Naive B cell (primary cell): ENCODE data around the gene SLC10A6. TPM values are rescaled to one million over a fixed set of nuclear protein-coding genes. Genes with fewer than 3 reads are reported as not detected.
A peak's percentile ranks its signal among the peaks of the same experiment; 100 is the strongest.
"Not testable (repeated sequence)": the region's sequence is repeated elsewhere in the genome, so short reads cannot be mapped to it uniquely, and the experiment has no call there.

ENCODE experiments used
- ATAC-seq, 2 donors: fragments of 150-1000 bp; cut with Tn5 transposase; 2 replicates each; pipeline ENCODE4 v1.10.0; 2021; ENCODE audit warnings: low read depth in 2 of 2, mild to moderate bottlenecking in 2 of 2, moderate library complexity in 2 of 2
- DNase-seq: peaks from one replicate; pipeline ENCODE4 v3.0.0; 2022
- H3K27ac Mint-ChIP-seq, 6 donors: one replicate each; pipeline ENCODE4 v1.8.0; 2020 to 2022; ENCODE audit warnings: mild to moderate bottlenecking in 6 of 6, mixed read lengths in 6 of 6, moderate library complexity in 5 of 6, inconsistent platforms in 2 of 6
- H3K27me3 Mint-ChIP-seq, 3 donors: one replicate each; pipeline ENCODE4 v1.8.0; 2021 to 2022; ENCODE audit warnings: mixed read lengths in 3 of 3, mild to moderate bottlenecking in 1 of 3
- H3K36me3 Mint-ChIP-seq, 2 donors: one replicate each; pipeline ENCODE4 v1.8.0; 2020 to 2022; ENCODE audit warnings: mixed read lengths in 2 of 2, inconsistent platforms in 1 of 2, mild to moderate bottlenecking in 1 of 2
- H3K4me1 Mint-ChIP-seq, 3 donors: one replicate each; pipeline ENCODE4 v1.8.0; 2020 to 2022; ENCODE audit warnings: mixed read lengths in 3 of 3, inconsistent platforms in 1 of 3, mild to moderate bottlenecking in 1 of 3, moderate library complexity in 1 of 3
- H3K4me3 Mint-ChIP-seq, 8 donors: one replicate each; pipeline ENCODE4 v1.8.0; 2020 to 2022; ENCODE audit warnings: mild to moderate bottlenecking in 8 of 8, mixed read lengths in 8 of 8, moderate library complexity in 8 of 8, inconsistent platforms in 2 of 8
- H3K9me3 Mint-ChIP-seq, 7 donors: one replicate each; pipeline ENCODE4 v1.8.0; 2020 to 2022; ENCODE audit warnings: mixed read lengths in 7 of 7, mild to moderate bottlenecking in 5 of 7, inconsistent platforms in 2 of 7, moderate library complexity in 1 of 7
- polyA plus RNA-seq, 6 donors: library from polyadenylated mRNA; unstranded; fragments of 300-500 nt; fragmentation: Illumina TruSeq; gene quantifications; one replicate each; pipeline ENCODE4 v1.2.3, GENCODE V29; 2021; ENCODE audit warnings: low read depth in 6 of 6

The SLC10A6 gene
- polyA plus RNA-seq, 6 donors from 2014 or later = not detected

DNA sequence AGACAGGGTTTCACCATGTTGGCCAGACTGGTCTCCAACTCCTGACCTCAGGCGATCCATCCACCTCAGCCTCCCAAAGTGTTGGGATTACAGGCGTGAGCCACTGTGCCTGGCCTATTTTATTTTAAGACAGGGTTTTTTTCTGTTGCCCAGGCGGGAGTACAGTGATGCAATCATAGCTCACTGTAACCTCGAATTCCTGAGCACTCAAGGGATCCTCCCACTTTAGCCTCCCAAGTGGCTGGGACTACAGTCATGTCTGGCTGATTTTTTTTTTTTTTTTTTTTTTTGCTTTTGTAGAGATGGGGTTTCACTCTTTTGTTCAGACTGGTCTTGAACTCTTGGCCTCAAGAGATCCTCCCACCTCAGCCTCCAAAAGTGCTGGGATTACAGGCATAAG is 26.3 kb upstream of the SLC10A6 start:
- Mint-ChIP-seq H3K36me3 (peaks cover 6 to 22% of the 10 kb centered on the region in 2 donors), H3K9me3 (peaks cover 6 to 32% (median 24%) of the 10 kb centered on the region in 7 donors)
- DNase-seq, H3K4me1 Mint-ChIP-seq, H3K4me3 Mint-ChIP-seq, ATAC-seq, H3K27me3 Mint-ChIP-seq, H3K27ac Mint-ChIP-seq: not testable (repeated sequence)

DNA sequence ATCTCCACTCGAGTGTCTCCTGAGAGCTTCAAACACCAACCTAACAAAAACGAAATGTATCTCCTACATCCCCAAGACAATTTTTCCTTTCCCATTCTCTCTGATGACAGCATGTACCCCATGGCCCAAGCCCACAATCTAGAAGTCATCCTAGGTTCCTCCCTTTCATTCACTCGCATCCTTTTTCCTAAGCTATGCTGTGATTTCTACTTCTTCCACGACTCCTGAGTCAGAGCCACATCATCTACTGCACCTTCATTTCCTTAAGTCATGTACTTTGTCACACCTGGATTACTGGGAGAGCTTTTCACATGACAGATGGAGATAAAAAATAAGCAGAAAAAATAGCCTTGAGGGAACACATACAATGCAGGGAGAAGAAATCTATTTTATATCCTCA is 23.0 kb upstream of the SLC10A6 start:
- DNase-seq = no peak
- no peak overlapping the region for H3K27ac Mint-ChIP-seq
- peaks cover 7 to 14% (median 14%) of the 10 kb centered on the region in 3 donors for H3K4me1 Mint-ChIP-seq
- peaks cover 0 to 5% (median 0%) of the 10 kb centered on the region in 3 donors for H3K27me3 Mint-ChIP-seq
- H3K9me3 Mint-ChIP-seq = peaks cover 0 to 3% (median 1%) of the 10 kb centered on the region in 7 donors
- no peak overlapping the region for H3K4me3 Mint-ChIP-seq
- no peaks in the 10 kb centered on the region for H3K36me3 Mint-ChIP-seq
- ATAC-seq = no peak

DNA sequence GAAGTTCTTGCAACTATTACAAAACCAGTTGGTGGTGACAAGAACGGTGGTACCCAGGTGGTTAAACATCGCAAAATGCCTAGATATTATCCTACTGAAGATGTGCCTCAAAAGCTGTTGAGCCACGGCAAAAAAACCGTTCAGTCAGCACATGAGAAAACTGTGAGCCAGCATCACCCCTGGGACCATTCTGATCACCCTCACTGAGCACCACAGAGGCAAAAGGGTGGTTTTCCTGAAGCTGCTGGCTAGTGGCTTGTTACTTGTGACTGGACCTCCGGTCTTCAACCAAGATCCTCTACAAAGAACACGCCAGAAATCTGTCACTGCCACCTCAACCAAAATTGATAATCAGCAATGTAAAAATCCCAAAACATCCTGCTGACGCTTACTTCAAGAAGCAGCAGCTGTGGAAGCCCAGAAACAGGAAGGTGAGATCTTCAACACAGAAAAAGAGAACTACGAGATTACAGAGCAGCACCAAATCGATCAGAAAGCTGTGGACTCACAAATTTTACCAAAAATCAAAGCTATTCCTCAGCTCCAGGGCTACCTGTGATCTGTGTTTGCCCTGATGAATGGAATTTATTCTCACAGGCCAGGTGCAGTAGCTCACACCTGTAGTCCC is 21.4 kb upstream of the SLC10A6 start:
- DNase-seq (peak; percentile 7), ATAC-seq (peak; percentile 25 to 72)
- no peaks in the 10 kb centered on the region for H3K36me3 Mint-ChIP-seq
- peaks cover 0 to 5% (median 0%) of the 10 kb centered on the region in 3 donors for H3K27me3 Mint-ChIP-seq
- H3K4me3 Mint-ChIP-seq = peak overlapping the region in 6 of 8 donors; percentile 18 to 79 (median 30)
- H3K4me1 Mint-ChIP-seq = peaks cover 7 to 14% (median 14%) of the 10 kb centered on the region in 3 donors
- H3K27ac Mint-ChIP-seq = peak overlapping the region in 2 of 6 donors; percentile 23 to 50
- peaks cover 0 to 2% (median 0%) of the 10 kb centered on the region in 7 donors for H3K9me3 Mint-ChIP-seq

DNA sequence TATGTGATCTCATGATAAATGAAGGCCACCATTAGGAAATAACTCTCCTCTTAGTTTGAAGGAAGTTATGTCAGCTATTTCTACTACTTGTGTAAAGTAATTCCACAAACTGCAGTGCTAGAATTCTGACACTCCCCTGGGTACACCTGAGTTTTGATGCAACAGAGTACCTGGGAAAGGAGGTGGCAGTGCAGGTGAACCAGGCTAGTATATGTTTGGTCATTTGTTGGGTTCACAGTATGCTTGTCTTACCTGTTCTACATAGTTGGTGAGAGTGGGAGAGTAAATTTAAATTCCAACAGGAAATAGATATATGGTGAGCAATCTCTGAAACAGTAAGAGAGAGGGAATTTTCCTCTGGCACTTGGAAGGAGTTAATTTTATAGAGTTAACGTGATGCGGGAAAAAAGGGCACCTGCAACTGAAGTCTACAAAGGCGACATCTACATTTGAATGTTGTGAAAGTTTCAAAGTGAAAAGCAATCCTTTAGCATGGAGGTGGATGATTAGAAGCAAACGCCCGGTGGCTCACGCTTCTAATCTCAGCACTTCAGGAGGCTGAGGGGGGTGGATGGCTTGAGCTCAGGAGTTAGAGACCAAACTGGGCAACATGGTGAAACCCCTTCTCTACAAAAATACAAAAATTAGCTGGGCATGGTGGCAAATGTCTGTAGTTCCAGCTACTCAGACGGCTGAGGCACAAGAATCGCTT is 8.3 kb upstream of the SLC10A6 start:
- Mint-ChIP-seq H3K4me1 (no peaks in the 10 kb centered on the region), H3K27me3 (no peaks in the 10 kb centered on the region), H3K27ac (no peak overlapping the region), H3K36me3 (no peaks in the 10 kb centered on the region), H3K9me3 (peaks cover 0 to 4% (median 0%) of the 10 kb centered on the region in 7 donors), H3K4me3 (no peak overlapping the region)
- no peak for ATAC-seq
- no peak for DNase-seq

DNA sequence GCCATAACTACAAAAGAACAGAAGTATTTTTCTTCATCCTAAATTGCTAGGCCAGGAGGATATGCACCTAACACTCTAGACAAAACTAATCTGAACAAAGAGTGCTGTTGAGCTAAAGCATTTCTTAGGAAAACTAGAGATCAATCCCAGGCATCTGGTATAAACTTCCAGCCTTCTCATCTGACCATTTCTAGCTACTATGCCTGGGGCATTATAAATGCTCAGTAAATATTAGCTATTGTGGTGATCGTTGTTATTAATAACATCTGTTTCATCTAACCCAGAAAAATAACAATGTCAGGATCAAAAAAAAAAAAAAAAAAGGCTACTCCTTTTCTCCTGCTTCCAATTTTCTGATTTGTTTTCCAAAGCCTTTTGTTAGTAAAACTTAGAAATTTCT is 7.7 kb upstream of the SLC10A6 start:
- ATAC-seq = no peak
- Mint-ChIP-seq H3K4me1 (no peaks in the 10 kb centered on the region), H3K4me3 (no peak overlapping the region), H3K27ac (no peak overlapping the region), H3K27me3 (no peaks in the 10 kb centered on the region), H3K9me3 (peaks cover 0 to 4% (median 0%) of the 10 kb centered on the region in 7 donors), H3K36me3 (no peaks in the 10 kb centered on the region)
- DNase-seq = no peak

DNA sequence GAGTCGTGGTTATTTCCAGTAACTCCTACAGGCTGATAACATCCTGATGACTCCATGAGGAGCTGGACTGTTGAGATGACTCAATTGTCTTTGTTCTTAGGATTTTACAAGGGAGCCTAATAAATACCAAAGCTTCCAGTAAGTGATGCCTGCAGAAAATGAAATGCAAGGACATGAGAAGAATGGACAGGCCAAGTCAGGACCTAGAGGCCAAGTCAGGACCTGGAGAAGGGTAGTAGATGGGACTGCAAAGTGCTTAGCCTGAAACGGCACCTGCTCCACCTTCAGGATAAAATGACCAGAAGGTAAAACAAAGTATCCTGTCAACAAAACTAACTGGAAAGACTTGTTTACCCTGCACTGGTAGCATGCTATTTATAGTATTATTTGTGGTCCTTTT is 6.4 kb upstream of the SLC10A6 start:
- Mint-ChIP-seq H3K9me3 (peaks cover 0 to 3% (median 0%) of the 10 kb centered on the region in 7 donors), H3K4me3 (no peak overlapping the region), H3K4me1 (no peaks in the 10 kb centered on the region), H3K36me3 (no peaks in the 10 kb centered on the region), H3K27ac (no peak overlapping the region), H3K27me3 (no peaks in the 10 kb centered on the region)
- DNase-seq (no peak), ATAC-seq (no peak)

DNA sequence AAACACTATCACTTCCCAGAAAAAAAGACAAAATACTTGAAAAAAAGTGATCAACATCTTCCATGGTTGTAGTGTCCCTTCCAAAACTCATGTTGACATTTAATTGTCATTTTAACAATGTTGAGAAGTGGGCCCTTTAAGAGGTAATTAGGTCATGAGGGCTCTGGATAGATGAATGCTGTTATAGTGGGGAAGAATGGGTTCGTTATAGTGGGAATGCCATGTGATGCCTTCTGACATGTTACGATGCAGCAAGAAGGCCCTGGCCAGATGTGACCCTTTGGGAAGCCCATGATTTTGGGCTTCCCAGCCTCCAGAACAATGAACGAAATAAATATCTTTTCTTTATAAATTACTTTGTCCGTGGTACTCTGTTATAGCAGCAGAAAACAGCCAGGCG is 4.0 kb upstream of the SLC10A6 start:
- Mint-ChIP-seq H3K4me1 (no peaks in the 10 kb centered on the region), H3K4me3 (no peak overlapping the region), H3K36me3 (no peaks in the 10 kb centered on the region), H3K27me3 (no peaks in the 10 kb centered on the region), H3K9me3 (peaks cover 0 to 9% (median 0%) of the 10 kb centered on the region in 7 donors), H3K27ac (no peak overlapping the region)
- DNase-seq (no peak), ATAC-seq (no peak)

DNA sequence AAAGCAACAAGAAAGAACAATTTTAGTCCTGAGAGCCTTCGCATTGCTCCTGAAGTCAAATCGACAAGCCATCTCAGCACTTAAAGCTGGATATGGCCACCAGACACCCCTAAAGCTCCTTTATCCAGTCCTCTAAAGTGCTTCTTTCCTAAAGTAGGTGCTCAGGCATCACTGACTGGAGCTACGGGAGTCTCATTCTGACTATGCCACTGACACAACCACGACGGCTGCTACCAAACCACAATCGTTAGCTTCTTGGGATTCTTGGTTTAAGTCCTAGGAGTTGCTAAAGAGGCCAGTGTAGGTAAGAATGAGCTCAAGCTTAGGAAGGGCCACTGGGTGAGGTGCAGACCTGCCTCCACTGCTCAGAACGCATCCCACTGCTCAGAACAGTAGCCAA is 1.0 kb downstream of the SLC10A6 start:
- ATAC-seq = no peak
- H3K36me3 Mint-ChIP-seq = no peaks in the 10 kb centered on the region

DNA sequence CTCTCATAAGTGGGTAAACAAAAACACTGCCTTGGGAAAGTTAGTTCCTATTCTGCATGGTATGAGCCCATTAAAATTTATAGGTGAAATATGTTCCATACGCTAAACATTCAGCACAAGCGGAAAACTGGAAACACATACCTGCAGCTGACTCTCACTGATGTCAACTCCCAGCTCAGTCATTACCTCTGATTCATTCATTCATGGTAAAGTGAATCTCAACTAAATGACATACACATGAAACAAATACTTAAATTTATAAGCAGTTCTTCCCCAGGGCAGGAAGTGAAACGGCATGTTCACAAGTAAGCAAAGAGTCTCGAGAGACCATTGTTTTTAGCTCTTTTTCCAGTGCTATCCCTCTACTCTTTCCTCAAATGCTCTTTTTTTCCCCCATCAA is 1.6 kb downstream of the SLC10A6 start:
- peaks cover 0 to 4% (median 0%) of the 10 kb centered on the region in 3 donors for H3K27me3 Mint-ChIP-seq
- no peak overlapping the region for H3K27ac Mint-ChIP-seq
- H3K36me3 Mint-ChIP-seq = no peaks in the 10 kb centered on the region
- H3K4me1 Mint-ChIP-seq = no peaks in the 10 kb centered on the region
- no peak overlapping the region for H3K4me3 Mint-ChIP-seq
- no peak for DNase-seq
- peaks cover 0 to 9% (median 0%) of the 10 kb centered on the region in 7 donors for H3K9me3 Mint-ChIP-seq
- ATAC-seq = no peak

More for the DNA sequence above, 1.0 kb downstream of the SLC10A6 start:
- Mint-ChIP-seq H3K27ac (no peak overlapping the region), H3K4me1 (no peaks in the 10 kb centered on the region), H3K4me3 (no peak overlapping the region), H3K9me3 (peaks cover 0 to 9% (median 0%) of the 10 kb centered on the region in 7 donors), H3K27me3 (peaks cover 0 to 4% (median 0%) of the 10 kb centered on the region in 3 donors)
- no peak for DNase-seq

DNA sequence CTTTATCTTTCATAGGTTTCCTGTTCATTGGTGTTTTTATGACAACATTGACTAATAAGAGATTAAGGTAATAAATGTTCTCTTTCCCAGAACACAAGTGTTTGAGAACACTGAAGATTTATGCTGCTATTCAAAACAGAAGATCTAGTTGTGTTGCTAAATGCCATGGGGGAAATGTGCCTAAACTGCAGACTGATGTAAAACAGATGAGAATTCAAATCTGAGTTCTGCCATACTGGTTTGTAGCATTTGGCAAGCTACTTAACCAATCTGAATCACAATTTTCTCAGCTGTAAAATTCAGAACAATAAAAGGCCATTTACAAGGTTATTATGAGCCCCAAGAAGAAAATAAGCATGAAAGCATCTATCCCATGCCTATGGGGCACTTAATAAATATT is 2.3 kb downstream of the SLC10A6 start:
- Mint-ChIP-seq H3K4me3 (no peak overlapping the region), H3K27me3 (peaks cover 0 to 4% (median 0%) of the 10 kb centered on the region in 3 donors), H3K27ac (no peak overlapping the region), H3K4me1 (no peaks in the 10 kb centered on the region), H3K36me3 (no peaks in the 10 kb centered on the region), H3K9me3 (peaks cover 0 to 9% (median 0%) of the 10 kb centered on the region in 7 donors)
- DNase-seq (no peak), ATAC-seq (no peak)

DNA sequence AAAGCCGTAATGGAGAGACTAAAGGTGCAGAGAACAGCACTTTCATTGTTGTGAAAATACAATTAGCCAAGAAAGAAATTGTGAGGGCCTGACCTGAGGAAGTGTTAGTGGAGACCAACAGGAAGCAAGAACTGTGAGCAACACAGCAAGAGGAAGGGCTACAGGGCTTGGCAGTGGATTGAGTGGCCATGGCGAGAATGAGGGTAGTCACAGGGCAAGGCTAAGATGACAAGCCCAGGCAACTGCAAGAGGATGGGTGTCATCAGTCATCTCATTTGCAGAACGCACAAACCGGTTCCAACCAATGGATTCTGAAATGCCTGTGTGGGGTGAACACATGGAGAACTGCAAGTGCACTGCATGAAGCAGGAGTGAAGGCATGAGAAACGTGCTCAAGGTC is 3.6 kb downstream of the SLC10A6 start:
- no peaks in the 10 kb centered on the region for H3K36me3 Mint-ChIP-seq
- peaks cover 0 to 7% (median 0%) of the 10 kb centered on the region in 7 donors for H3K9me3 Mint-ChIP-seq
- H3K27ac Mint-ChIP-seq = no peak overlapping the region
- no peak overlapping the region for H3K4me3 Mint-ChIP-seq
- ATAC-seq (no peak), DNase-seq (no peak)
- no peaks in the 10 kb centered on the region for H3K4me1 Mint-ChIP-seq
- H3K27me3 Mint-ChIP-seq = peaks cover 0 to 4% (median 0%) of the 10 kb centered on the region in 3 donors

DNA sequence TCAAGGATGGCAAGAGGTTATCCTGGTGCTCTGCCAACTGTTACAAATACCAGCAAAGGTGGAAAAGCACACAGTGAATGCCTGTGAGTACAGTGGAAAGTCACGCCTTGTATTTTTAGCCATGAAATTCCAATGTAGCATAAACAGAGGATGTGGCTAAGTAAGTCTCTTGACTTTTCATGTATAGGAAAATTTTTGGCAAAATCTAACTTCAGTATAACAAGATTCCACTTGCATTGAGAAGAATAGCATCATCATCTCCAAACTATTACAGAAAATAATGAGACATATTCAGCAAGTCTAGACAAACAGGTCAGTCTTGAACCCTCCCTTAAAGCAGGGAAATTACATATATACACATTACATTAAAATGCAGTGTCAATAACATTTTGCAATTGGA is 7.9 kb downstream of the SLC10A6 start:
- no peak overlapping the region for H3K27ac Mint-ChIP-seq
- no peaks in the 10 kb centered on the region for H3K9me3 Mint-ChIP-seq
- DNase-seq = no peak
- no peaks in the 10 kb centered on the region for H3K36me3 Mint-ChIP-seq
- no peak for ATAC-seq
- H3K4me3 Mint-ChIP-seq = no peak overlapping the region
- H3K27me3 Mint-ChIP-seq = peaks cover 0 to 5% (median 4%) of the 10 kb centered on the region in 3 donors
- H3K4me1 Mint-ChIP-seq = no peaks in the 10 kb centered on the region

DNA sequence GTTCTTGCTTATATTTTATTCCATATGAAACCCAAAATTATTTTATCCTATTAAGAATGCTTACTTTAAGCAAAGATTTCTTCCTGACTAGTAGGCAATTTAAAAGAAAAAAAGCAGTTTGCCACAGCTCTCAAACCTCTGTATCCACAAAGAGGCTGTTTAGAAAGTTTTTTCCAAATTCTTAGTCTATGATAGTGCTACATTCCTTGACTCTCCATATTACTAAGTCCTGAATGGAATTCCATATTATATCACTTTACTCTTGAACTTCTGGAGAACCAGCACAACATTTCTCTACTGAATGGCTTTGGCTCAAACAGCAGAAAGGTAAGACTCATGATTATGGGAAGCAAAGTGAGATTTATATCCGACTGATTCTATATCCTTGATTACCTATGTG is 8.3 kb downstream of the SLC10A6 start:
- no peaks in the 10 kb centered on the region for H3K4me1 Mint-ChIP-seq
- no peak overlapping the region for H3K27ac Mint-ChIP-seq
- ATAC-seq (no peak), DNase-seq (no peak)
- H3K4me3 Mint-ChIP-seq = no peak overlapping the region
- no peaks in the 10 kb centered on the region for H3K9me3 Mint-ChIP-seq
- peaks cover 0 to 5% (median 4%) of the 10 kb centered on the region in 3 donors for H3K27me3 Mint-ChIP-seq
- no peaks in the 10 kb centered on the region for H3K36me3 Mint-ChIP-seq
